IPS-20b (cell line): ENCODE data around the gene TST.

Experiments used
- H3K27ac ChIP-seq: one replicate; pipeline ENCODE4 v1.5.1; 2013; ENCODE audit warnings: low read length
- H3K27me3 ChIP-seq: 2 replicates; pipeline ENCODE4 v1.6.1; 2013; ENCODE audit warnings: mild to moderate bottlenecking, low read length, inconsistent platforms; ENCODE audit not compliant: insufficient read depth
- H3K36me3 ChIP-seq: 2 replicates; pipeline ENCODE4 v1.6.1; 2013; ENCODE audit warnings: low read depth, mild to moderate bottlenecking, inconsistent platforms, low read length, moderate library complexity; ENCODE audit not compliant: insufficient read depth
- H3K4me1 ChIP-seq: 2 replicates; pipeline ENCODE4 v1.6.1; 2013; ENCODE audit warnings: mild to moderate bottlenecking, control low read depth, inconsistent platforms, low read length, moderate library complexity; ENCODE audit not compliant: insufficient read depth
- H3K4me3 ChIP-seq: 2 replicates; pipeline ENCODE4 v1.5.1; 2013; ENCODE audit warnings: mild to moderate bottlenecking, low read length, inconsistent platforms
- H3K9ac ChIP-seq: 2 replicates; pipeline ENCODE4 v1.6.1; 2013; ENCODE audit warnings: low read depth, mild to moderate bottlenecking, inconsistent platforms, low read length, moderate library complexity
- H3K9me3 ChIP-seq: 2 replicates; pipeline ENCODE4 v1.6.1; 2013; ENCODE audit warnings: mild to moderate bottlenecking, low read depth, low read length, inconsistent platforms; ENCODE audit not compliant: insufficient read depth

TST gene

DNA sequence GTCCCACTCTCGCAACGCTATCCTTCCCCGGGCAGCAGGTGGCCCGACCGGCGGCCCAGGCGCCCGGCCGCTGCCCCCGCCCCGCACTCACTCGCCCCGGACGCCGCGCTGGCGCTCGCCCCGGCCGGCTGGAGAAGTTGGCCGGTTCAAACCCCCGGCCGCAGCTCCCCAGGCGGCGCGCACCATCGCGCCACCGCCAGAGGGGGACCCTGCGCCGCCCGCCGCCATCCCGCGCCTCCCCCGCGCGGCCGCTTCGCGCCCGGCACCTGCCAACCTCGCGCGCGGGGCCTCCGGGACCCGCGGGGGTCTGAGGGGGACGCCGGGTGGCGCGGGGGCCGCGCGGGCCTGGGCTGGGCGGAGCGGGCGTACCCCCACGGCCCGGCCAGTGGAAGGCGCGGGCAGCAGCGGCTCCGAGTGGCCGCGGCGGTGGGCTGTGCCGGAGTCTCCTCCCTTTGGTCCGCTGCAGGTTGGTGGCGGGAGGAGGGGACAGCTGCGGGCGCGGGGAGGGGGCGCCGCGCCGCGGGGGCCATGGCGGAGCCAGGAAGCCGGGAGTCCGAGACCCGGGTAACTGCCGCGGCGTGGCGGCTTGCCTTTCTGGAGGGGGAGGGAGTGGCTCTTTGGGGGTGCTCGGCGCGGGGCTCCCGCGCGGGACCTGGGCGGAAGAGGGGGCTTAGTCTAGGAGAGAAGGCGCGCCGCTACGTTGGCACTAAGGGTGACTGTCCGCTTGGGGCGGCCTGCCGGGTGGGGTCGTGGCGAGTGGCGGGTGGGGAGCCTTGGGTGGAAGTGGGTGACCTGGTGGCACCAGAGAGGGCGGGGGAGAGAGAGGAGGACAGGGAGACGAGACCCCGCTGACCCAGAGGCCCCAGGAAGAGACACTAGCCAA is at the start of gene TST, which contains the start of gene MPST:
TSS of gene TST (minus strand) at position 139 of the 883 bp plus-strand sequence. CDS start 715 bp downstream, outside the sequence.
TSS of gene MPST (plus strand) at position 434 of the 883 bp plus-strand sequence. CDS start at position 529, 95 bp downstream.
- peak within 1 kb of the TSS; percentile 84 for H3K9ac ChIP-seq
- peak within 1 kb of the TSS; percentile 84 for H3K27ac ChIP-seq
- no peaks in the 10 kb centered on the region for H3K9me3 ChIP-seq
- H3K27me3 ChIP-seq = no peaks in the 10 kb centered on the region
- H3K36me3 ChIP-seq = peaks cover 20% of the 10 kb centered on the region
- H3K4me1 ChIP-seq = peaks cover 8% of the 10 kb centered on the region; the same call in 1 of the 2 replicates
- peak within 1 kb of the TSS; percentile 96 for H3K4me3 ChIP-seq

- Histone ChIP-seq H3K4me3 (peak overlapping the region; percentile 58; the same call in 1 of the 2 replicates), H3K9ac (no peak overlapping the region; the same call in none of the 2 replicates), H3K4me1 (no peaks in the 10 kb centered on the region), H3K27ac (no peak overlapping the region), H3K27me3 (peaks cover 95% of the 10 kb centered on the region), H3K36me3 (no peaks in the 10 kb centered on the region), H3K9me3 (no peaks in the 10 kb centered on the region)
Measured at GRCh38 chr22:37068859-37069258, 49.6 kb upstream of the TST start.

DNA sequence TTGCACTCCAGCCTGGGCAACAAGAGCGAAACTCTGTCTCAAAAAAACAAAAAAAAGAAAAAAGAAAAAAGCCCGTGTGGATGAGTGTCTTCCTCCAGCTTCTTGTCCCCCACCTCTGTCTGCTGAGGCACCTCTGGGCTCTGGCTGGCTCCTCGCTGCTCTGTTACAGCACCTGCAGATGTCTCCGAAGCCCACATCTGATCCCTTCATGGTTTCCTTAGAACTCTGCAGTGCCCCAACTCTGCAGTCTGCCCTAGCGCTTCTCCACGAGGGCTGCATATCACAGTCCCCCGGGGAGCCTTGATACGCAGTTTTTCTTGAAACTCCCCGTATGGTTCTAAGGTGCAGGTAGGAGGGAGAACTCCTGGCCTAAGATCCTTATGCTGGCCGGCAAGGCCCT is 48.2 kb upstream of the TST start:
- H3K4me3 ChIP-seq = no peak overlapping the region
- no peak overlapping the region for H3K27ac ChIP-seq
- no peaks in the 10 kb centered on the region; the same call in 1 of the 2 replicates for H3K4me1 ChIP-seq
- no peaks in the 10 kb centered on the region for H3K9me3 ChIP-seq
- H3K27me3 ChIP-seq = peaks cover 85% of the 10 kb centered on the region
- no peaks in the 10 kb centered on the region for H3K36me3 ChIP-seq
- H3K9ac ChIP-seq = no peak overlapping the region

DNA sequence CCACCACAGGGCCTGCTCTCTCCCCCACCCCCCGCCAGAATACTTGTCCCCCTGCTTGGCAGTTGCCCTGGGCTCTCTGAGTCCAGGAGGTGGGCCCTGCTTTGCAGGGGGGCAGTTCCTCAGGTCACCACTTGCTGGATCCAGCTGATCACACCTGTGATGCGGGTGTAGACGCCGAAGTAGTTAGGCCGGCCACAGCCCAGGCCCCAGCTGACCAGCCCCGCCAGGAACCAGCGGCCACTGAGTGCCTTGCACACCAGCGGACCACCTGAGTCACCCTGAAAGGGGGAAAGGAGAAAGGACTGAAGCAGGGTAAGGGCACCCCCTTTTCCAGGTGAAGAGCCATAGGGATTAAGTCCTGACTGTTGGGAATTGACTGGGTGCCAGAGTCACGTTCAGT is 46.7 kb upstream of the TST start:
- Histone ChIP-seq H3K9me3 (no peaks in the 10 kb centered on the region), H3K36me3 (no peaks in the 10 kb centered on the region), H3K4me3 (no peak overlapping the region), H3K4me1 (no peaks in the 10 kb centered on the region; the same call in 1 of the 2 replicates), H3K27me3 (peaks cover 72% of the 10 kb centered on the region), H3K27ac (no peak overlapping the region), H3K9ac (no peak overlapping the region)

GRCh38 chr22:37065180-37065579 is 45.9 kb upstream of the TST start:
- Histone ChIP-seq H3K4me3 (no peak overlapping the region), H3K27me3 (peaks cover 64% of the 10 kb centered on the region), H3K9ac (no peak overlapping the region), H3K9me3 (no peaks in the 10 kb centered on the region), H3K36me3 (no peaks in the 10 kb centered on the region), H3K27ac (no peak overlapping the region), H3K4me1 (no peaks in the 10 kb centered on the region; the same call in 1 of the 2 replicates)

DNA sequence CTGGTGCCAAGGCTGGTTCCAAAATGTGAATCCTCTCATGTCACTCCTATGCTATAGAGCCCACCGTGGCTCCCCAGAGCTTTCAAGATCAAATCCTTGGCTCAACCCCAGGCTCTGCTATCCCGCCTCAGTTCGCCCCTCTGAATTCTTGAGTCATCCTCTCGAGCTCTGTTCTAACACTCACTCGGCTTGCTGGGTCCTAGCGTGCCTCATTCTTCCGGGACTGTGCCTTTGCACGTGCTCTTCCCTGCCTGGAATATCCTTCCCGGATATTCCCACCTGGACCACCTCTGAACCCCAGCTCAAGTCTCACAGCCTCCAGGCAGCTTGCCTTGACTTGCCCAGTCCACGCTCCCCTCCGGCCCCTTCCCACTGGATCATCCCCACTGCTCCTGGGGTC is 45.3 kb upstream of the TST start:
- H3K36me3 ChIP-seq = peaks cover 4% of the 10 kb centered on the region; the same call in 1 of the 2 replicates
- H3K27ac ChIP-seq = no peak overlapping the region
- no peaks in the 10 kb centered on the region; the same call in 1 of the 2 replicates for H3K4me1 ChIP-seq

DNA sequence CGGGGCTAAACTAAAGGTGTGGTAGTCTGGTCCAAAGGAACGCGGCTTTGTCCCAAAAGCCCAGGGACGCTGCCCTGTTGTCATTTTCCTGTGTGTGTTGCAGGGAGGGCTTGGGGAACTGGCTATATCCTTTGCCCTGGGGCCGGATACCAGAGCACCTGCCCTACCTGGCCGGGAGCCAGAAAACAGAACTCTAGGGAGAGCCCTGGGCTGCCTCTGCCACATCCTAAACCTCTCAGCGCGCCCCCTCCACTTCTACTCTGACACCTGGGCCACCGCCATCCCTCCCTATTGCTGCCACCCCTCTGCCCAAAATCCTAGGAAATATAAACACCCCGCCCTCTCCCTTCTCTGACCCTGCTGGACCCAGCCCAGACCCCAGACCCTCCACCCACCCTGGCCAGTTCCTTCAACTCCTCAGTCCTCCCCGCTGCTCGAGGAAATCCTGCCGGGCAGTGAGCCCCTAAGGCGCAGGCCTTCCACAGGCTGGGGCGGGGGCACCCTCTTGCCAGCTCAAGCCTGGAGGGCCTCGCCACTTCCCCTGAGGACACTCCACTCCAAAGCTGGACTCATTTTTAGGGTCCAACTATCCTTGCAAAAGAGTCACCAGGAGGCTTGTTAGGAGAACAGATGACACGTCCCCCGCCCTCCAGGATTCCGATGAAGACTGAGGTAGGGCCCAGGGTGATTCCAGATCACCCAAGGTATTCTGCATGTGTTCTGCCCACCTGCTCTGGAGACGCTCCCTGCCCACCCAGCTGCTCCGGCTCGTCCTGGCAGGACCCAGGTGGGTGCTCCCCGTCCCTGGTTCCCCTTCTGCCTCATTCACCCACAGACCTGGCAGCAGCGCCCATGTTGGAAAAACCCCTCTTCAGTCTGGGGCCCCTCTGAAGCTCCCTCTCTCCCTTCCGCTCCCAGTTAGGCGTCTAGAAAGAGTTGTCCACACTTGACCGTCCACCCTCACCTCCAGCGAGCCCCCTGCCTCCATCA is 44.5 kb upstream of the TST start:
- Histone ChIP-seq H3K36me3 (peaks cover 8% of the 10 kb centered on the region; the same call in 1 of the 2 replicates), H3K4me3 (no peak overlapping the region), H3K27me3 (peaks cover 49% of the 10 kb centered on the region), H3K9me3 (no peaks in the 10 kb centered on the region), H3K4me1 (no peaks in the 10 kb centered on the region; the same call in 1 of the 2 replicates), H3K9ac (no peak overlapping the region), H3K27ac (no peak overlapping the region)

More for the DNA sequence above, 45.3 kb upstream of the TST start:
- no peak overlapping the region for H3K4me3 ChIP-seq
- H3K27me3 ChIP-seq = peaks cover 58% of the 10 kb centered on the region
- no peak overlapping the region for H3K9ac ChIP-seq
- no peaks in the 10 kb centered on the region for H3K9me3 ChIP-seq

- Histone ChIP-seq H3K9ac (peak overlapping the region; percentile 27), H3K36me3 (peaks cover 16% of the 10 kb centered on the region; the same call in 1 of the 2 replicates), H3K4me3 (no peak overlapping the region), H3K27me3 (peaks cover 41% of the 10 kb centered on the region), H3K27ac (peak overlapping the region; percentile 8), H3K4me1 (no peaks in the 10 kb centered on the region; the same call in 1 of the 2 replicates), H3K9me3 (no peaks in the 10 kb centered on the region)
Measured at GRCh38 chr22:37062702-37063381, 43.6 kb upstream of the TST start.

DNA sequence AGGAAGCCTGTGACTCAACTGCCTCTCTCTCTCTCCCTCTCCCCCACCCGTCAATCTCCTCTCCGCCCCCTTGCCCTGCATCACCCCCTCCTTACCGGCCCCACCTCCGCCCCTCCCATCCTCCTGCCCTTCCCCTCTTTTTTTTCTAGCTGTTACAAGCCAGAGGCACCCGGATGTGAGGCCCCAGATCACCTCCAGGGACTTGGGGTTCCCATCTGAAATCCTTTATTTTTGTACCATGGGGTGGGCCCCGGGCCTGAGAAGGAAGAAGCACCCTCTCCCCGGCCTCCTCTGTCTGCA is 43.1 kb upstream of the TST start:
- Histone ChIP-seq H3K27me3 (peaks cover 35% of the 10 kb centered on the region), H3K9ac (peak overlapping the region; percentile 27; the same call in 1 of the 2 replicates), H3K4me3 (no peak overlapping the region), H3K27ac (peak overlapping the region; percentile 8), H3K4me1 (no peaks in the 10 kb centered on the region; the same call in 1 of the 2 replicates), H3K9me3 (no peaks in the 10 kb centered on the region), H3K36me3 (peaks cover 21% of the 10 kb centered on the region; the same call in 1 of the 2 replicates)

DNA sequence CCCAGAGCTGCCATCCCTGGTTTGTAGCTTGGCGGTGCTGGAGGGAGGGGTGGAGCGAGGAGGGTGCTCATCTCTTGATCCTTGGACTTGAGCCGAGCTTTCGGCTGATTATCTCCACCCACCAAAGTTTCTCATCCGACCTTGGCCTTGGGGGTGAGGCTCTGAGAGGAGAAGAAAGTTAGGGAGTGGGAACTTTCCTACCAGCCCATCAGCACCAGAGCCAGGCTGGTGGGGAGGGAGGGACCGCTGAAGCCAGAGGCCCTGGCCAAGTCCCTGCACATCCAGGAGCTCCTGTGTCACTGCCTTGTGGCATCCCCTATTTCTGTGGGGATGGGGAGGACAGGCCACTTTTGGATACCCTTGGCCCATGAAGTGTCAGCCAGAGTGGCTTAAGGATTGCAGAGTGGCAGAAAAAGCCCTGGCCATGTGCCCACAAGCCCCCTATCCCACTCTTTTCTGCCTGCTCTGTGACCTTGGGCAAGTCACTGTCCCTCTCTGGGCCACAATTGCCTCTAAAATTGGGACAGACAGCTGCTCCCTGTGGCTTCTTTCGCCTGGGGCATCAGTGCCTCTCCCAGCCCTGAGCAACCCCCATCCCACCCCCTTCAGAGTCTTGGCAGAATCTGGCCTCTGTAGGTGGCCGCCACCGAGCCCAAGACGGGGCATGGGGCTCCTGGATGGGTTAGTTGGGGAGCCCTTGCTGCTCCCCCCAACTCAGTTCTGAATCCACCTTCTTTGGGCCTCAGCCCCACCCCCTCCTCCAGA is 42.5 kb upstream of the TST start:
- H3K27me3 ChIP-seq = peaks cover 31% of the 10 kb centered on the region
- H3K4me3 ChIP-seq = no peak overlapping the region
- no peaks in the 10 kb centered on the region for H3K9me3 ChIP-seq
- peaks cover 23% of the 10 kb centered on the region; the same call in 1 of the 2 replicates for H3K36me3 ChIP-seq
- no peak overlapping the region for H3K9ac ChIP-seq
- no peak overlapping the region for H3K27ac ChIP-seq
- no peaks in the 10 kb centered on the region; the same call in 1 of the 2 replicates for H3K4me1 ChIP-seq
